H1 (cell line): ENCODE measurements around the gene INSIG1.

Source experiments
- BACH1 ChIP-seq: IDR thresholded peaks from 2 replicates; pipeline ENCODE4 v1.6.1; 2012; ENCODE audit warnings: low read length, improper control_type of control experiment
- CEBPB ChIP-seq: IDR thresholded peaks from 2 replicates; pipeline ENCODE4 v1.6.1; 2012; ENCODE audit warnings: low read depth, low read length
- HDAC6 ChIP-seq: IDR thresholded peaks from one replicate; pipeline ENCODE4 v1.7.1; 2012; ENCODE audit warnings: low read depth, mild to moderate bottlenecking, inconsistent platforms, low read length, moderate library complexity
- JUND ChIP-seq: IDR thresholded peaks from 2 replicates; pipeline ENCODE4 v1.6.1; 2011; ENCODE audit warnings: mild to moderate bottlenecking, improper control_type of control experiment, low read length
- POLR2A ChIP-seq, 2 experiments: IDR thresholded peaks; 1 replicate in 1 of 2; 2 replicates in 1 of 2; pipeline ENCODE4 v1.6.1; 2011; ENCODE audit warnings: low read depth in 2 of 2, low read length in 2 of 2, mild to moderate bottlenecking in 2 of 2; ENCODE audit errors: control extremely low read depth in 1 of 2
- POLR2AphosphoS5 ChIP-seq: IDR thresholded peaks from 2 replicates; pipeline ENCODE4 v1.6.1; 2011; ENCODE audit warnings: low read depth, low read length
- TEAD4 ChIP-seq: IDR thresholded peaks from 2 replicates; pipeline ENCODE4 v1.6.1; 2012; ENCODE audit warnings: low read depth, low read length, inconsistent platforms, mixed read lengths
- TF ChIP-seq, protein P1 (sequence below), 3 experiments: IDR thresholded peaks; 1 replicate in 2 of 3; 2 replicates in 1 of 3; pipeline versions ENCODE4 v1.5.1 to v1.6.1; 2011; ENCODE audit warnings: low read length in 3 of 3, mild to moderate bottlenecking in 3 of 3, inconsistent platforms in 2 of 3, low read depth in 1 of 3, moderate library complexity in 1 of 3; ENCODE audit not compliant: insufficient read depth in 1 of 3; ENCODE audit errors: control extremely low read depth in 1 of 3

DNA sequence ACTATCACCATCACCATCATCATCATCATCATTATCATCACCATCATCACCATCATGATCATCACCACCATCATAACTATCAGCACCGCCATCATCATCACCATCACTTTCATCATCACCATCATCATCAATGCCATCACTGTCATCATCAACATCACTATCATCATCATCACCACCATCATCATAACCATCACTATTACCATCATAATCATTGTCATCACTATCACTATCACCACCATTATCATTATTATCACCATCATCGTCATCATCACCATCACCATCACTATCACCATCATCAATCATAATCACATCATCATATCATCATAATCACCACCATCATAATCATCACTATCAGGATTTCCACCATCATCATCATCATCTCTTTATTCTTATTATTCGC lies 20.6 kb downstream of the INSIG1 start:
- TF ChIP-seq, protein P1, sequence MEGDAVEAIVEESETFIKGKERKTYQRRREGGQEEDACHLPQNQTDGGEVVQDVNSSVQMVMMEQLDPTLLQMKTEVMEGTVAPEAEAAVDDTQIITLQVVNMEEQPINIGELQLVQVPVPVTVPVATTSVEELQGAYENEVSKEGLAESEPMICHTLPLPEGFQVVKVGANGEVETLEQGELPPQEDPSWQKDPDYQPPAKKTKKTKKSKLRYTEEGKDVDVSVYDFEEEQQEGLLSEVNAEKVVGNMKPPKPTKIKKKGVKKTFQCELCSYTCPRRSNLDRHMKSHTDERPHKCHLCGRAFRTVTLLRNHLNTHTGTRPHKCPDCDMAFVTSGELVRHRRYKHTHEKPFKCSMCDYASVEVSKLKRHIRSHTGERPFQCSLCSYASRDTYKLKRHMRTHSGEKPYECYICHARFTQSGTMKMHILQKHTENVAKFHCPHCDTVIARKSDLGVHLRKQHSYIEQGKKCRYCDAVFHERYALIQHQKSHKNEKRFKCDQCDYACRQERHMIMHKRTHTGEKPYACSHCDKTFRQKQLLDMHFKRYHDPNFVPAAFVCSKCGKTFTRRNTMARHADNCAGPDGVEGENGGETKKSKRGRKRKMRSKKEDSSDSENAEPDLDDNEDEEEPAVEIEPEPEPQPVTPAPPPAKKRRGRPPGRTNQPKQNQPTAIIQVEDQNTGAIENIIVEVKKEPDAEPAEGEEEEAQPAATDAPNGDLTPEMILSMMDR (IDR thresholded peaks at IDR 0.05; ENCODE audit: control extremely low read depth in 1 of 3, insufficient read depth in 1 of 3, low read depth in 1 of 3, low read length in 3 of 3) = no peak
- no peak for TF ChIP-seq BACH1
- no peak for TF ChIP-seq POLR2AphosphoS5
- no peak for TF ChIP-seq POLR2A (IDR thresholded peaks at IDR 0.05; ENCODE audit: control extremely low read depth in 1 of 2, low read depth in 2 of 2, low read length in 2 of 2)
- TF ChIP-seq JUND = no peak
- no peak for TF ChIP-seq TEAD4
- no peak for TF ChIP-seq CEBPB
- no peak for TF ChIP-seq HDAC6
